WTC11 (cell line): ENCODE measurements around the gene SCAF11.

Experiments used
- ATF6 ChIP-seq: sonication (generic); formaldehyde crosslinking; IDR thresholded peaks from 2 replicates; pipeline ENCODE4 v1.8.1; 2023; ENCODE audit warnings: mild to moderate bottlenecking, missing genetic modification reagents
- CREB1 ChIP-seq: sonication (generic); formaldehyde crosslinking; IDR thresholded peaks from 2 replicates; pipeline ENCODE4 v1.8.0; 2023; ENCODE audit warnings: mild to moderate bottlenecking, missing genetic modification reagents
- CTCF ChIP-seq: fragments of 200-600 bp; IDR thresholded peaks from 2 replicates; pipeline ENCODE4 v1.8.0; 2022; ENCODE audit warnings: antibody characterized with exemption
- E2F4 ChIP-seq: sonication (generic); formaldehyde crosslinking; IDR thresholded peaks from 2 replicates; pipeline ENCODE4 v1.8.1; 2022; ENCODE audit warnings: low read depth, mild to moderate bottlenecking, moderate library complexity, missing genetic modification reagents, borderline replicate concordance
- E2F5 ChIP-seq: sonication (generic); formaldehyde crosslinking; IDR thresholded peaks from 2 replicates; pipeline ENCODE4 v1.8.1; 2022; ENCODE audit warnings: mild to moderate bottlenecking, moderate library complexity, missing genetic modification reagents
- GTF2I ChIP-seq: fragments of 250-450 bp; sonication (Bioruptor Pico); conservative IDR thresholded peaks from 2 replicates; pipeline ENCODE4 v1.4.0; 2021; ENCODE audit warnings: mild to moderate bottlenecking
- HMGXB4 ChIP-seq: sonication (generic); formaldehyde crosslinking; IDR thresholded peaks from 2 replicates; pipeline ENCODE4 v1.8.1; 2023; ENCODE audit warnings: mild to moderate bottlenecking, moderate library complexity, missing genetic modification reagents
- JUN ChIP-seq: sonication (generic); formaldehyde crosslinking; IDR thresholded peaks from 2 replicates; pipeline ENCODE4 v1.8.0; 2023; ENCODE audit warnings: mild to moderate bottlenecking, missing genetic modification reagents
- NR2C2 ChIP-seq: sonication (generic); formaldehyde crosslinking; IDR thresholded peaks from 2 replicates; pipeline ENCODE4 v1.8.0; 2022; ENCODE audit warnings: mild to moderate bottlenecking, missing genetic modification reagents
- NR3C1 ChIP-seq: sonication (generic); formaldehyde crosslinking; conservative IDR thresholded peaks from 2 replicates; pipeline ENCODE4 v1.8.1; 2023; ENCODE audit warnings: low read depth, mild to moderate bottlenecking, missing genetic modification reagents
- PREB ChIP-seq: sonication (generic); formaldehyde crosslinking; IDR thresholded peaks from 2 replicates; pipeline ENCODE4 v1.8.1; 2022; ENCODE audit warnings: mild to moderate bottlenecking, missing genetic modification reagents, moderate library complexity, borderline replicate concordance
- ZNF232 ChIP-seq: sonication (generic); formaldehyde crosslinking; IDR thresholded peaks from 2 replicates; pipeline ENCODE4 v1.8.0; 2022; ENCODE audit warnings: mild to moderate bottlenecking, missing genetic modification reagents
- ZNF396 ChIP-seq: fragments of 250-450 bp; sonication (Bioruptor Pico); IDR thresholded peaks from 2 replicates; pipeline ENCODE4 v1.8.0; 2021; ENCODE audit warnings: mild to moderate bottlenecking, moderate library complexity, borderline replicate concordance

- TF ChIP-seq E2F5 (CRISPR knock-in tag) (peak; percentile 45; the same call in 1 of the 2 replicates), NR2C2 (CRISPR knock-in tag) (no peak), CTCF (no peak), JUN (CRISPR knock-in tag) (peak; percentile 70; the same call in 1 of the 2 replicates), GTF2I (CRISPR knock-in tag) (no peak), HMGXB4 (CRISPR knock-in tag) (peak; percentile 33; the same call in 1 of the 2 replicates), CREB1 (CRISPR knock-in tag) (0 out of 2 replicates have a peak, but pooled peaks have one; percentile 38), ATF6 (CRISPR knock-in tag) (no peak), E2F4 (CRISPR knock-in tag) (no peak), PREB (no peak), NR3C1 (CRISPR knock-in tag) (no peak), ZNF396 (CRISPR knock-in tag) (no peak), ZNF232 (CRISPR knock-in tag) (peak; percentile 56; the same call in 1 of the 2 replicates)
Measured at GRCh38 chr12:45991284-45992249, 1.2 kb upstream of the SCAF11 start.
